GM21529 (cell line): Measurements from ENCODE around the gene TALDO1.

Experiments used
- ATAC-seq: cut with Tn5 transposase; IDR thresholded peaks from one replicate; pipeline ENCODE4 v1.9.1; 2021; ENCODE audit not compliant: unreplicated experiment

TALDO1 gene

GRCh38 chr11:766936-767210 is 19.6 kb downstream of the TALDO1 start:
- no peak for ATAC-seq

DNA sequence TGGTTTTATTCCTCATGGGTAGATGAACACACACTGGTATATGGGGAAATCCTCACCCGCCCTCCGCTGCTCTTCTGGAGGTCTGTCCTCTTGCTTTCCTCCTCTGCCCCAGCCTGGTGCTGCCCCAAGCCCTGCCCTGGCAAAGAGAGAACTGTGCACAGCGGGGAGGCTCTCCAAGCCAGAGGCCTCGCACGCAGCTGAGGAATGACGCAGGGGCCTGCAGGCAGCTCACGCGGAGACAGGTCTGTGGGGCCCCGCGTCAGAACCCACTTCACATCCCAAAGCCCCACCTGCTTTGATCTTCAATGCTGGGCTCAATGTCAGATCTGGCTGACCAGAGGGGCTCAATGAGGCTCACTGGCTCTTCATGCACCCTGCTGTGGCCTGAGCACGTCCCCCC is 20.0 kb downstream of the TALDO1 start:
- ATAC-seq, result no peak

DNA sequence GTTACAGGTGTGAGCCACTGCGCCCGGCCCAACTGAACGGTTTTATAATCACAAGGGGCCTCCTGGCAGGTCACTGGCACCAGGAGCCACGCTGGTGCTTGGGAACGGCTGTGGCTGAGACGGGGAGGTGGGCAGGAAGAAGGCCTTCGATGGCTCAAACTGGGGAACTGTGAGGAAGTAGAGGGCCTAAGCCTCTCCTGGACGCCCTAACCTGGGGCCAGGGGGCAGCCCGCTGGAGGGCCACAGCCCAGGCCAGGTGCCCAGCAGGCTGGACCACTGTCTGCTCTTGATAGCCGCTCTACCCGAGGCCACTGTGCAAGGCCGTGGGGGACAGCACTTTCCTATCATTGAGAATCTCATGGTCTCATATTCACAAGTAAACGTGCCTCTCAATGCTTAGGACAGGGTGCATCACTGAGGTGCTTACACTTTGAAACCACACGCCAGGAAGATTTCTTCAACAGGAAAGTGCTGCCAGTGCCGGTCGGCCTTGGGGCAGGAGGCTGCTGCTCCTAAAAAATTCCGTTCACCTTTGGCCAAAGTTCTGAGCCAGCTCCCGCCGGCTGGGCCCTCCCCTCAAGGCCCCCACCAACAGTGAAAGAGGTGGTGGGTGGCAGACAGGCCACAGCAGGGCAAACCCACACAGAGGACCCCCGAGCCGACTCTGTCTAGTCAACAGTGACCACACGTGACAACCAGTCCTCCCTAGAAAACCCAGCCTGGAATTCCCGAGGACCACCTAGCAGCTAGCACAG is 22.8 kb downstream of the TALDO1 start:
- ATAC-seq, result no peak

DNA sequence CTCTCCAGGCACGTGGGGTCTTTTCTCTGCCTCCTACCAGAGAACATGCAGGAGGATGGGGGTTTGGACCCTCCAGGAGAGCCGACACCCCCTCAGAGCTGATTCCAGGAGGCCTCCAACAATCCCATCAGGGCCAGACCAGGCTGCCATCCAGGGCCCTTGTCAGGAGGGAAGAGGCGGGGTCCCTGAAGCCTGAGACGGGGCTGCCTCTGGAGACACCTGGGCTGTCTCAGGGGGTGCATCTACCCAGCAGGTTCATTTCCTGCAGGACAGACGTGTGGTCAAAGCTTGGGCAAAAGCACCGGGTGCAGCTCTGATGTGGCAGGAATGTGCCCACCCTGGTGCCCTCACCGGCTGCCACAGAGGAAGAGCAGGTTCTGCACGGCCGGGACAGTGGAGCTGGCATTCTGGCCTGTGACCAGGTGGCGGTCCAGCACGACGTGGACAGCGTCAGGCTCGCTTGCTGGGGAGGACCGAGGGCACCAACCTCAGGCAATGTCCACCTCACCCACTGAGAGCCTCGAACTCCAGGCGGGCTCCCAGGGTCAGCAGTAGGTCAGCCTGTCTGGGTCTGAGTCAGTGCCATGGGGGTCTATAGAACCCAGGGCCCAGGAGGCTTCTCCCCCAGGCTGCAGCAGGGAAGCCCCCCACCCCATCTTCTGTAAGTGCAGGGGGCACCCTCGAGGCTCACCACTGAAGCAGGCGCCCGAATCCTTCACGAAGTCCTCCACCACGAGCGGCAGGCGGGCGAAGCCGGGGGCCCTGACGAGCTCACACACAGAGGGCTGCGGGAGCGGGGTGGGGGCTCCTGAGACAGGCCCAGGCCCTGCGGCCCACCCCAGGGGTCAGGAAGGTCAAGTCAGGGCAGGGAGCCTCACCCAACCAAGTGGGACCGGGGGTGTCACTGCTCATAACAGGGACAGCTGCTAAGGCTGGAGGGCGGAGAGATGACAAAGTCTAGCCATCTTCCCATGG is 23.7 kb downstream of the TALDO1 start:
- ATAC-seq, result no peak

DNA sequence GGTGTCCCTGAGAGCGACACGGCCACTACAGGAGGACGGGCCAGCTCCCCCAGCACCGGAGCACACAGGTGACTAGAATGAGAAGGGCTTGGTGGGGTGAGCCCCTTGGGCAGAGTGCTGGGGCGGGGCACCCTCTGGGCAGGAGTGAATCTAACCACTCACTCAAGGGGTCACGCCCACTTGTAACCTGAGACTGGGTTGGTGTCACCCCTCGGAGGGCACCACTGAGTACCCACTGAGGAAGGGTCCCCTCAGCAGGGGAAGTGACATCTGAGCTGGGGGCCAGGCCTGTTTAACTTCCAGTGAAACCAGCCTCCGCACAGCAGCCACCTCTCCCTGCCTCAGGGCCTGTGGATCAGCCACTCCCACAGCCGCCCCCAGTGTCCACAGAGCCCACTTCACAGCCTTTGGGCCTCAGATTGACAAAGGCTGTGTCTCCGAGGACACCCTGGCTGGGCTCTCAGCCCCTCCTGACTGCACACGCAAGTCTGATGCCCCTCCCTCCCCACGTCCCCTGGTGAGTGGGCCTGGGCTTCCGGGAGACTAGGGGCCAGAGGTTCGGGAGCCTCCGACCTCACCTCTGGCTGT is 24.4 kb downstream of the TALDO1 start:
- ATAC-seq, result no peak

DNA sequence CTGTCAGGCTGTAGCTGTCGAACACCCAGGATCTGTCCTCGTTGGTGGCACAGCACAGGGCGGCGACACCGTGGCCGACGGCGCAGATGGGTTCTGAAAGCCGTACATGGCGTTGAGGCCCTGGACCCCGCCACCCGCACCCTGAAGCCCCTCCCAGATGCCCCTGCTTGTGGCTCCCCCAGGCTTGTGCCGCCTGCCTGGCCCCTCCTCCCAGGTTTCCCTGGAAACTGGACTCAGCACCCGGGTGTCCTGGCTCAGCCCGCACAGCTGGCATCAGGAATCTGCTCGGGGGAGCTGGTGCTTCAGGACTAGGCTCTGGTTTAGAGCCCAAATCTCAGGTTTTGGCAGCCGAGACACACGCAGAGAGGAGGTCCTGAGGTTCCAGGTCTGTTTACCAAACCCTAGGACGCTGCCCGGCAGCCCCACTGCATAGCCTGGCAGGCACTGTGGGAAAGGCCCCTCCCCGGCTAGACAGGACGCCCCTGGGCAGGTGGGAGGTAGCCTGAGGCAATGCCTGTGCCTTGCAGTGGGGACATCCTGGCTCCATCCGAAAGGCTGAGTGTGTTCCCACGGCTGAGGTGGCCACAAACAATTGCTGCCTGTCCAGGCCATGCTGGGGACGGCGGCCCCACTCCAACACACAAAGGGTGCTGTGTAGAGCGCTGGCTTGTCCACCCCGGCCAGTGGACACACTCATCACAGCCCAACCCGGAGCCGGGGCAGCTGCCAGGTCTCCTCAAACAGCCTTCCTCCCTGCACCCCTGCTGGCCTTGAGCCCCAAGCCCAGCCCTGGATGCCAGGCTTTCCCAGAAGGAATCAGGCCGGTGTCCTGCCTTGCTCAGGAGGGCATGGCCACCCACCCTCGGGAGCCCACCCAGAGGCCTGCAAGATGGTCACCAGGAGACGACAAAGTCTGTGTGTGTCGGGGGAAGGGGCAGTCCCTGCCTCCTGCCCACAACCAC is 25.4 kb downstream of the TALDO1 start:
- ATAC-seq, result no peak

DNA sequence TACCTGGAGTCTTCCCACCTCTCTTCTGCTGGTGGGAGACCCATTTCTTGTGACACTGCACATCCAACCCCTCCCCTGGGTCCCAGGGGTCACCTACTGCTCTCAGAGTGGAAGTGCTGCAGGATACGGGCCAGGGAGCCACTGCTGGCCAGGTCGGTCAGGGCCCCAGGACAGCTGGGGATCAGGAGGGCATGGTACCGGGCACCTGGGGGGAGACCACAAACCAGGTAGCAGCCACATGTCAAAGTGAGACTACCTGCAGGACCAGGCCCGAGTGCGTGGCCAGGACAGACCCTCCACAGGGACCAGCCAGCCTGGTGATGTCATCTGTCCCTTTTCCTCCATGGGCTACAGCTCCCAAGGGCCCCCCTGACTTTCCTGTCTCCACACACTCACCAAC is 26.2 kb downstream of the TALDO1 start:
- no peak for ATAC-seq

DNA sequence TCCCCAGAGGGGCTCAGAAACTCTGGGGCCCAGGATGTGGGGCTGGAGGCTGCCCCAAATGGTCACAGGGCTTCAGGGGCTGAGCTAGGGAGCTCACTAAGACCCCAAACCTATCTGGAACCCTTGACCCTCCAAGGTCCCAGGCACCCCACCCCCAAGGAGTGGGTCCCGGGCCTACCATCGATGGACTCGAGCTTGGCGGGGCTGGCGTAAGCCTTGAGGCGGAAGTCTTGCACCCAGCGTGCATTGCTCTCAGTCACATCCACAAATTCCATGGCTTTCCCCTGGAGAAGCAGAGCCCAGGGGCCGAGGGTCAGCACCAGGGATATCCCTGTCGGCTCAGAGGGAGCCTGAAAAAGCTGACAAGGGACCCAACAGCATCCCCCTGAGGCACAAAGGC is 26.6 kb downstream of the TALDO1 start:
- ATAC-seq, result no peak

GRCh38 chr11:774873-775592 is 27.8 kb downstream of the TALDO1 start:
- no peak for ATAC-seq

DNA sequence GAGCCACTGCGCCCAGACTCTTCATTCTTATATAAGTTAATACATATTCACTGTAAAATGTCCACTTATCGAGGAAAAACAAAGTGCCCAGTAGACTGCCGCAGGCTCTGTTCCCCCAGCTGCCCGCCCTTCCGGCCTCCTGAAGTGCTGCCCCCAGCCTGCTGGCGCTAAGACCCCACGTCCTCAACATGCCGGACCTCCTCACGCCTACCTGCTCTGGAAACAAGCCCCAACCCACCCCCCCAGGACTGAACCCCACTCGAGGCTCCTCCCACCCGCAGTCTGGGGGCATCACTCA is 28.9 kb downstream of the TALDO1 start:
- no peak for ATAC-seq

DNA sequence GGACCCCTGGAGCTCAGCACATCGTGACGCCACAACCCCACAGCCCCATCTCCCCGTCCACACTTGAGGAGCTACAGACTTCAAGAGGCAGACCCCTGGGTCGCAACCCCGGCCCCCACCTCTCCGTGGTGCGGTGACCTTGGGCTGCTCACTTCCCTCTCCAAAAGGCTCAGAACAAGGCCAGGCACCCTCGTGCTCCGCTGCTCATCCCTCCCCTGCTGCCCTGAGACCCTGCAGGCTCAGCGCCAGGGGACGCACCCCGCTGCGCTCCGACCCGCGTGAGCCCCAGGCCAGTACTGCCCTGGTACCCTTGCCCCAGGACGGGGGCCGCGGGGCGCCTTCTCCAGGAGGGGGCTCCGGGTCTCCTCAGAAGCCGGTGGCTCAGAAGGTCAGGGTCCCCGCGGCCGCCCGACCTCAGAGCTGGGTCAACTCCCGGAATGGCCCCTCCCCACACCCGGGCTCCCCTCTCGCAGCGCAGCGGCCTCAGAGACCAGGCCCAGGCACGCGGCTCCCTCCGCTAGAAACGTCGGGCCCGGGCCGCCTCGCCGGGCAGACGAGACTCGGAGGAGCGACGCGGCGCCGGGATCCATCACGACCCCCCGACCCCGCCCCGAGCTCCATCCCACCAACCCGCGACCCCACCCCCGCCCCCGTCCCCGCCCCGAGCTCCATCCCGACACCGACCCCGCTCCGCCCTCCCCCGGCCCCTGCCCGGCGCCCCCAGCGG is 29.5 kb downstream of the TALDO1 start:
- peak; percentile 24 for ATAC-seq

DNA sequence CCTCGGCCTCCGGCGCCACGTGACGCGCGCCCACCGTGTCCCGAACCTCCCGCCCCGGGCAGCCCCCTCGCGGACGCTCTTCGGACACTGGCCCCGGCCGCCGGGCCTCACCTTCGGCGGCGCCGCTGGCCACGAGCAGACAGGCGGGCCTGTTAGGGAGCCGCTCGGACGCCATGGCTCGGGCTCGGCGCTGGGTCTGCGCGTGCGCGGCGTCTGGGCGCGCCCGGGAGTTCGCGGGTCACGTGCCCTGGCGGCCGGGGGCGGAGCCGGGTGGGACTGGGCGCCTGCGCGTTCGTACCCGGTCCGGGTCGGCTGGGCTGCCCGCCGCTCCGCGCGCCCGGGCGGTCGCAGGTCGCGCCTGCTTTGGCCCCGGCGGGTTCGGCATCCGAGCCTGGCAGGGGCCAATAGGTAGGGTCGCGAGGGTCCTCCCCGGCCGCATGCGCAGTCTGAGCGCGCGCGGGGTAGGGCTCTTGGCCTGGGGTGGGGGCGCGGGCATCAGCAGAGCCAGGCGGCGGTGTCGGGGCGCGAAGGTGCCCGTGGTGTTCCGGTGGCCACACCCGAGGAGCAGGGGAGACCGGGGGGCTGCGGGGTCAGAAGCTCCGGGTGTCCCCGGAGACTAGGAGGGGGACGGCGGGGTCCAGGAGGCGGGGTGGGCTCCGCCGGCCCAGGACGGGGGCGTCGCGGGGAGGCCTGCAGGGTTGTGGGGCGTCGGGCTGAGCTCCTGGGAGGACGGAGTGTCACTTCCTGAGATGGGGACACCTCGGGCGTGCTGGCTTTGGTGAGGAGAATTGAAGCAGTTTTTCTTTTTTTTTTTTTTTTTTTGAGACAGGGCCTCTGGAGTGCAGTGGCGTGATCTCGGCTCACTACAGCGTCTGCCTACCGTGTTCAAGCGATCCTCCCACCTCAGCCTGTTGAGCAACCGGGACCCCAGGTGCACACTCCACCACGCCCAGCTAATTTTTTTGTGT is 30.3 kb downstream of the TALDO1 start, which contains the start of gene GATD1:
GATD1 (minus strand) TSS at position 200 of the 968 bp plus-strand sequence; CDS start at position 175, 25 bp downstream.
- ATAC-seq, result peak; percentile 69

- no peak for ATAC-seq
Measured at GRCh38 chr11:778976-779954, 32.0 kb downstream of the TALDO1 start.

DNA sequence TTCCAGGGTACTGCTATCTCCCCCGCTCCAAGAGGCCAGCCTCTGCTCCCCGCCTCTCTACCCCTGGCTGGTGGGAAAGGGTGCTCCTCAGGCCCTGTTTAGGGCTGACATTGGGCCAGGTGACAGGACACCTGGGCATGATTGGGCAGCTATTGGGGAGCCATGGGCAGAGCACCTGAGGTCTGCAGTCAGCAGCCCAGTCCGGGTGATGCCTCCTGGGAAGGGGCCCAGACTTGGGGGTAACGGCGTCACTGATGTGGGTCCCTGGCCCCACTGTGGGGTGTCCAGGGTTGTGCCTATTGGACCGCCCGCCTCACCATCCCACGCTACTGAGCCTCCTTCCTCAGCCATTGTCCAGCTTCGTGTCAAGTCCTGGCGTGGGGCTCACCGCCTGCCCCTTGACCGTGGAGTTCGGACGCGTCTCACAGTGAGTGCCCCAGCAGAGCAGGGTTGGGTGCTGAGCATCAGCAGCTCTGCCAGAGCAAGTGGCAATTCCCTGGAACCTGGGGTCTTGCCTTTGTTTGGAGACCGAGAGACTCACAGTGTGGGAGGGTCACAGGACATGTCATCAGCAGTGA is 32.8 kb downstream of the TALDO1 start:
- ATAC-seq, result no peak

DNA sequence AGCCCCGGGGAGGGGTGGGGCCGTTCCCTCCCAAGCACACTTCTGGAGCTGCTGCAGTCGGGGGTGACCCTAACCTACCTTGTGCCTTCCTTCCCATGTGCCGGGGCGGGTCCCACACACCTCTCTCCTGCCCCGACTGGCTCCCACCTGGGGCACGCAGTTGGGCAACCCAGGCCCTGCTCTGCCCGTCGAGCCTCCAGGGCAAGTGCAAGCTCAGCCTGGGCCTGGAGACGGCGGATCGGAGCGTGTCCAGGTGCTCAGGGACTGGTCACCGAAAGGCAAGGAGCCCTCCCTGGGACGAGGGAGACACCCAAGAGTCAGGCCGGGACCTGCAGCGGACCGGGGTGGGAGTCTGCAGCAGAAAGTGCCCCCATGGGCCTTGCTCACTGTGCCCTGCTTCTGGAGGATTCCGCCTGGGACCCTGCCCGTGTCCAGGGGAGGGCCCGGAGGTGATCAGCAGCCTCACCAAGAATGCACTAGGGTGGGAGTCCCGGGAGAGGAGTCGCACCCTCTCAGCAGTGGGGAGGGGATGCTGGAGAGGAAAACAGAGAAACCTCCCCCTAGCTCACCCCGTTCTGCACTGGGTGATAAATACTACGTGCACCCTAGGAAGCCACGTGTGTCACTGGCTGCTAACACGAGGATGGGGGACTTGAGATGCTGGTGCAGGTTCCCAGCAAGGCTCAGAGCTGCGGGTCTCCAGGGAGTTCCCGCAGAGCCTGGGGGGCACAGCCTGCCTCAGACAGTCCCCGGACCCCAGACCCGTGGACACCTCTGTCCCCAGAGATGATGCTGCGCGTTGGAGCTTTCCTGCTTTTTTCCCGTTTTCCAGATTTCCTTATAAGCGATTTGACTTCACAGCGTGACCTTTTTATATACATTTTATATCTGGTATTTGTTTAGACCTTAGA is 35.3 kb downstream of the TALDO1 start:
- ATAC-seq, result no peak

DNA sequence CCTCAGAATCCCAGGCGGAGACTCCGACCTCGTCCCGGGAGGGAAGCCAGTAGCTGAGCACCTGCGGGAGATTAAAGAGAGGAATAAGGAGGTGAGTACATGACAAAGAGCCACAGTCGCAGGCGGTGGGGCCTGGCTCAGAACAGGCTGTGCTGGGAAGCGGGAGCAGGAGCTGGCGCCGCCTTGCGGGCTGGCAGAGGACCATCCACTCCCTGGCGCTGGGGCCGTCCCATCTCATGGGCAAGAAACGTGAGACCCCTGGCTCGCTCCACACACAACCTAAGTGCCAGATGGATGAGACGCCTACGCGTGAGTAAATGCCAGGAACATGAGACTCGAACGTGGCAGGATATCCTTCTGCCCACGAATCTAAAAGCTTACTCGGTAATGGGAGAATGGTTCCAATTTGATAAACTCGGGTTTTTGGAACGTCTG is 36.3 kb downstream of the TALDO1 start:
- no peak for ATAC-seq
